Forelimb muscle (tissue), 1 donor: Measurements from ENCODE around the gene NRL. TPM values are rescaled to one million over a fixed set of nuclear protein-coding genes. Genes with fewer than 3 reads are reported as not detected.
A peak's percentile ranks its signal among the peaks of the same experiment; 100 is the strongest.

ENCODE experiments used
- DNase-seq: peaks from one replicate; pipeline ENCODE4 v3.0.0-alpha.2; 2013; ENCODE audit warnings: low read depth
- polyA plus RNA-seq: library from polyadenylated mRNA; unstranded; fragments of 120-200 nt; gene quantifications from one replicate; pipeline ENCODE4 v1.2.1, GENCODE V29; 2013; ENCODE audit not compliant: insufficient read length

NRL gene
- polyA plus RNA-seq, 1 donor, result 1.8 TPM

DNA sequence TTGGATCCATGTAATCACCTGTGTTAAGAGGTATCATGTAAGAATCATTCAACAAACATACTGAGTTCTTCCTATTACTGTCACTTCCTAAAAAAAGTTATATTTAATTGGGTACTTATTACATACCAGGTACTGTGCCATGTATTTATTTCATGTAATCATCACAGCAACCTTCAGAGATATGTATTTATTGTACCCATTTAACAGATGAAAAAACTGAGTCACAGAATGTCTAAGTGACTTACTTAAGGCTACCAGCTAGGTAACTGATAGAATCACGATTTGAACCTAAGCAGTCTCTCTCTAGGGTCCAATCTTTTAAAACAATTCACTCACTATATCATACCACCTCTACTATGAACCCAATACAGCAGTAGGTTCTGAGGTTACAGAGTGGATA is 29.7 kb upstream of the NRL start:
- DNase-seq, result no peak

DNA sequence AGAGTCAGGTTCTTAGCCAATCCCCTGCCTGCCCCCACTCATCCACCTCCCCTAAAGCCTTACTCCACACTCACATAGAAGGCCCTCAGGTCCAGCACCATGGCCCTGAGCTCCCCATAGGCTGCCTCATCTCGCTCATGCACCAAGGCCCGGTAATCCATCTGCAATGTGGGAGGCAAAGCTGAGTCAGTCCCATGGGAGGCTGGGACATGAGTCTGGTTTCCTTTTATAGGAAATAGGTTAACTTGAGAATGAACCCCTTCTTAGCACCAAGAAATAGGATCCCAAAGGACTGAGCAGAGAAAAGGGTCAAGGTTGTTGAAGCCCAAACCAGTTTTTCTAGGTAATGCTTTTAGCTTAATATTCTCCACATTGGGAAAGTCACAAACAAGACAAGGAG is 28.8 kb upstream of the NRL start:
- no peak for DNase-seq

DNA sequence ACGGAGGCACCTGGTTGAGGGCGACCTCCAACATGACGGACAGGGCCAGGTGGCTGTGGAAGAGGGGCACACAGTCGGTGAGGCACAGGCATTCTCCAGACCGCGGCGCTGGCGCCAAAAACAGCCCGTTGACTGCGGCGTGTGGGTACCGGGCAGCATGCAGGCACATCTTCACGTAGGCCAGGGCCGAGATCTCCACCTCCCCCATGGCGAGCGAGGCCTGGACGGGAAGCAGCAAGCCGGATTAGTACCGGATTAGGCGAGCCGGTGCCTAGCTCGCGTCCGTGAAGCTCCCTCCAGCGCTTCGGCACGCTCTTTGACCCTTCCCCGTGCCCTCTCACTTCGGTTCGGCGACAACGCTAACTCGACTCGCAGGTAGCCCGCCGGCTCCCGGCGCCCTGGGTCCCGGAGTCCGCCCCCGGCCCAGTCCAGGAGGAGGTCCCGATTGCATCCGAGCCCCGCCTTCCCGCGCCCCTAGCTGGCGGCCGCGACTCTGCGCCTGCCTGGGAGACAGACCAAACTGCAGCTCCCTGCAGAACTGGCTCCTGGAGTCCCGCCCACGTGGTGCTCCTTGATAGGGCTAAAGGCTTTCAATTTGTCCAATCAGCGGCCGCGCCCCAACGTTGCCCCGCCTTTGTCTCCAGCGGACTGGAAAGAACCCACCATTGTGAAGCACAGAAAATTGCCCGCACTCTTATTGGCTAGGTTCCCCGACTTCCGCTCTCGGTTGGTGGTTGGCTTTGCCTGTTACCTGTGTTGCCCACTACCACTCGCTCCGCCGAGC is 26.5 kb upstream of the NRL start, which contains the start of gene EMC9:
Gene EMC9, minus strand, starts transcription at position 495 of the 784 bp plus-strand sequence. Its CDS starts 287 bp downstream, at position 208.
- peak; percentile 97 for DNase-seq

DNA sequence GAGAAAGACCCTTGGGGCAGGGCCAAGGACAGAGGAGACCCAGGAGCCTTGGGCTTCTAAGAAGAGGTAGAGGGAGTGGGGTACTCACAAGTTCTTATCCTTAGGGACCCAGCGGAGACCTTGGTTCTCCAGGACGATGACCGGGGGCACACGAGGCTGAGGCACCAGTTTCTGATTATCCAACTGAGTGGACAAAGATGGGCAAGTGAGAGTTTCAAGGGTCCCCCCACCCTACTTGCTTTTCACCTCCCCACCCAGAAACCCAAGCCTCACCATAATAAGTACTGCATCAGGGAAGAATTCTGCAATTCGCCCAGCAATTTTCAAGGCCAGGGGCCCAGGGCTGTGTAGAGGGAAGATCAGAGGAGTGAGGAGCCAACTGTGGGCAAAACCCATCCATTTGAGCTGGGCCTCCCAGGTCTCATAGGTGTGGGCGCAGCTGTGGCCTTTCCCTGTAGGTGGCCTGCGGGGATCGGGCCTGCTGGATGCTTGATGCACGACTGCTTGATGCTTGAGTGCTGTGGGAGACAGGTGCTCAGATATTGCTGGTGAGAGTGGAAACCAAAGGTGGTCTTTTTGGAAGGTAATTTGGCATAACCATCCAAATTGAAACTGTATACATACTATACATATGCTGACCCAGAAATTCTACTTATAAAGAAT is 24.7 kb upstream of the NRL start:
- DNase-seq, result no peak

DNA sequence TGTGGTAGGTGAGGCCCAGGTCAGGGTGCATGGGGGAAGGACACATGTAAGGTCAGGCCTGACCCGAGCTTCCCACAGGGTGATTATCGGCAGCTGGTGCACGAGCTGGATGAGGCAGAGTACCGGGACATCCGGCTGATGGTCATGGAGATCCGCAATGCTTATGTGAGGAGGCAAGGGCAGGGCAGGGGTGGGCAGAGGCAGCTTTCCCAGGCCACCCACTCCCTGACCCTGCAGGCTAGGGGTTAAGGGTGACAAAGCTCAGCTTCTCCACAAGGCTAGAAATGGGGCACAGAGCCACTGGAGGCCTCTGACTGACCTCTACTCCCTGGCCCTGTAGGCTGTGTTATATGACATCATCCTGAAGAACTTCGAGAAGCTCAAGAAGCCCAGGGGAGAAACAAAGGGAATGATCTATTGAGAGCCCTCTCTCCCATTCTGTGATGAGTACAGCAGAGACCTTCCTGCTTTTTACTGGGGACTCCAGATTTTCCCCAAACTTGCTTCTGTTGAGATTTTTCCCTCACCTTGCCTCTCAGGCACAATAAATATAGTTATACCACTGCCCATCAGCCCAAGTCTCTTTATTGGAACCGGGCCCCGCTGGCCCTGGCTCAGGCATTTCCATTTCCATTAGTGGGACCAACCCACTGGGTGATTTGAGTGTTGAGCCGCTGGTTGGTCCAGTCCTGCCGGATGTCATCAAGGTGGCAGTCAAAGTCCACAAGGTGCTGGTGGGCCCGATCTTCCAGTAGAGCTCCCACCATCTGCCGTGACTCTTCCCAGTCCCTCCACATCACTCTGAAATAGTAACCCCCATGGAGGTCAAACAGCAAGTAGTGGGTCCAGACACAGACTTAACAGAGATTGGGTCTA is 23.9 kb upstream of the NRL start:
- DNase-seq, result no peak

DNA sequence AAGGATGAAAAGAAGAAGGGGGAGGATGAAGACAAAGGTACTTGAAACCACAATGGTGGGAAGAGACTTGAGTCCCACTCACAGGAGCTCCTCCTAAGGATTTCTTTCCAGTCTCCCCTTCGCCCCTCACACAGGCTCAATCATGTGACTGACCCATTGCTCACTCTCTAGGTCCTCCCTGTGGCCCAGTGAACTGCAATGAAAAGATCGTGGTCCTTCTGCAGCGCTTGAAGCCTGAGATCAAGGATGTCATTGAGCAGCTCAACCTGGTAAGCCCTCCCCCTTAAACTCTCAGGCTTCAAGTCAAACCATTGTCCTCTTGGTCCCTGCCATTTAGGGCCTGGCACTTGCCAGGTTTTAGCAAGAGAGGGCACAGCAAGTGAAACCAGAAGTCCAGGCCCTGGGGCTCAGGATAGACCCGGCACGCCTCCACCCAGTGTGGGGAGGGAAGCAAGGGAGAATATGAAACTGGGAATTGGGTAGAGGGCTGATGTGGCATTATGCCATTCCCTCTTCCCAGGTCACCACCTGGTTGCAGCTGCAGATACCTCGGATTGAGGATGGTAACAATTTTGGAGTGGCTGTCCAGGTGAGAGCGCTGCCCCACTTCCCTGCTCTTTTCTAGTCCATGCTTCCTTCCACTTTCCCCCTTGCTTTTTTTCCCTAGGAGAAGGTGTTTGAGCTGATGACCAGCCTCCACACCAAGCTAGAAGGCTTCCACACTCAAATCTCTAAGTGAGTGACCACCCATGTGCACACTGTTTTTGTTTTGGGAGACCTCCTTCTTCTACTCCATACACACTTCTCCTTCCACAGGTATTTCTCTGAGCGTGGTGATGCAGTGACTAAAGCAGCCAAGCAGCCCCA is 23.0 kb upstream of the NRL start:
- DNase-seq, result no peak

DNA sequence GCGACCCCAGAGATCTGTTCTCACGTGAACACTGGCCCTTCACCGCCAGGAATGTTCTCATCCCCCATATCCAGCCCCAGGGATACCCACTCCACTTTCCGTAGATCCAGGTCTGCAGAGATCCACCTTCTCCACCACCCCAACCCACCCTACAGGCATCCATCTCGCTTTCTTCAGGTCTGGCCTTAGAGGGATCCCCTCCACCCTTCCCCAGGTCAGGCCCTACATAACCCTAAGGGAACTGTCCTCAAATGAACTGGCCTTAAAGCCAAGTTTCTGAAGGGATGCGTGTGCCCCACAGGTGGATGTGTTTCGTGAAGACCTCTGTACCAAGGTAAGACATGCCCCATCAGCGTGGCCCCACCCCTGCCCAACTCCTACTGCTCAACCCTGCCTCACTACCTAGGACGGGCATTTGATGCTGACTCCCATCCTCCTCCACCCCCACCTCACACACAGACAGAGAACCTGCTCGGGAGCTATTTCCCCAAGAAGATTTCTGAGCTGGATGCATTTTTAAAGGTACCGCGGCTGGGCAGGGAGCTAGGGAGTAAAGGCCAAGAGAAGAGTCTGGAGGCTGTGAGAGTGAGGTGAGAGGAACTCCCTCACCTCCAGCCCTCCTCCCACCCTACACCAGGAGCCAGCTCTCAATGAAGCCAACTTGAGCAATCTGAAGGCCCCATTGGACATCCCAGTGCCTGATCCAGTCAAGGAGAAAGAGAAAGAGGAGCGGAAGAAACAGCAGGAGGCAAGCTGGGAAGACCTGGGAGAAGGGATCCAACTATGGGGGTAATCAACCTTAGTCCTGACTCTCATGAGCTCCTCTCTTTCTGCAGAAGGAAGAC is 22.2 kb upstream of the NRL start:
- DNase-seq, result no peak

DNA sequence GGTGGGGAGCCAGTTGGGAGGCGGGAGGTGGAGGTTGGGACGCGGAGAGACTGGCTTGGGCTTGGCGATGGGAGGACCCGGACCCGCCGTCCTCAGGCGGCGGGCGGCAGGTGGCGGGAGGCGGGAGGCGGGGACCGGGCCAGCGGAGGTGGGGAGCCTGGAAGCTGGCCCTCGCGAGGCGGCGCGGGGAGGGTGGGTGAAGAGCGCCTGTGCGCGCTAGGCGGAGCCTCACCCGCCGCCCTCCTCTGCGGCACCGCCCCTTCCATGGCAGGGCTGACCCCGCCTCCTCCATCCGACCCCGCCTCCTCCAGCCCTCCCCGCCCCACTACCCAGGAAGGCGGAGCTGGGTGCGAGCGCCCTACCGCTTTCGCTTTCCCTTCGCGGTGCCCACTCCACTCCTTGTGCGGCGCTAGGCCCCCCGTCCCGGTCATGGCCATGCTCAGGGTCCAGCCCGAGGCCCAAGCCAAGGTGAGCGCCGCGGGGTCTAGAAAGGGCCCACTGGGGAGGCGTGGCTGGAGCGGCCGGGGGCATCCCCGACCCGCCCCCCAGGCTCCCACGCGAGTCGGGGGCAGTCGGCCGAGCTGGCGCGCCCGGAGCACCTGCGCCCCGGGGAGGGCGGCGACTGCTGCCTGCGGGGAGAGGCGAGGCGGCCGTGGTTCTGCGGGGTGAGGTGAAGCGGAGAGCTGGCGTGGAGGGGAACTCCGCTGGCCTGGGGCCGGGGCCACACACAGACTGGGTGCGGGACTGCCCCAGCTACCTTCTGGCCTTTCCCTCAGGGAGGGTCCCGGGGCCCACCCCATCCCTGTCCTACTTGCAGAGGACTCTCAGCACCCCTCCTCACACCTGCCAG is 21.3 kb upstream of the NRL start, which contains the start of gene PSME1:
Gene PSME1, plus strand, starts transcription at position 361 of the 850 bp plus-strand sequence. Its CDS starts 69 bp downstream, at position 430.
- DNase-seq, result peak; percentile 43

DNA sequence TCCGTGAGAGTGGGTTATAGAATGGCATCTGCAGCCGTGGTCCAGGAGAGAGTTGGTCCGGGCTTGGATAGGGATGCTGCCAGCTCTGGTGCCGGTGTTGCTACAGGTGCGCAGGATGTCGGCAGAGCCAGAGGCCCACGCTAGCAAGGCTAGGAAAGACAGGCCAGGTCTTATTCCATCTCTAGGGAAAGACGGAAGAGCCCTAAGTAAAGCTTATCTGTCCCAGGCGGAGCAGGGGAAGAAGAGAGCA is 20.8 kb upstream of the NRL start:
- no peak for DNase-seq

DNA sequence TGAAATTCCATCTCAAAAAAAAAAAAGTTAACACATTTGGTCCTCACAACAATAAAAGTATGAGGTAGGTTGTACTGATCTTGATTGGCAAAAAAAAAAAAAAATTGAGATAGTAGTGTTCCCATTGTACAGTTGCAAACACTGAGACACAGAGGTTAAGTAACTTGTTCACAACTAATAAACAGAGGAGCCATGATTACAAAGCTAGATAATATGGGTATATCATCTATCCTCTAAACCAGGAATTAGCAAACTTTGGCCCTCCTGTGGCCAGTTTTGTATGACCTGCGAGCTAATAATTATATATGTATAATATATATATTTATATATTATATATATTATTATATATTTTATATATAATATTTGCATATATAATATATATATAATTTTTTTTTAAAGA is 19.0 kb upstream of the NRL start:
- no peak for DNase-seq

DNA sequence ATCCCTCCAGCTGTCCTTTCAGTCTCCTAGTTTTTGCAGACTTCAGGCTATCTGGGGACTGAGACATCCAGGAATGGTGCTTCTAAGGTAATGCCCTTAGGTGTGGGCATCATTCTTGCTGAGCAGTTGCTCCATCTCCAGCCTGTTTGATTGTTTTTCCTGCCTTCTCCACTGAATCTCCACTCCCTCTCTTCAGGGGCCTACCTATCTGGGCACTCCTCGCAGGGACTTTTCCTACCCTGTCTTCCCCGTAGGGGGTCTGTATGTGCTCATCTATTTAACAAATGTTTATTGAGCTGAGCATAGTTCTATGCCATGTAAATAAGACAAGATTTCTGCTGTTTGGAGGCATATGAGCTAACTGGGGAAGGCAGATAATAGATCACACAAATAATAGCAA is 18.2 kb upstream of the NRL start:
- no peak for DNase-seq

DNA sequence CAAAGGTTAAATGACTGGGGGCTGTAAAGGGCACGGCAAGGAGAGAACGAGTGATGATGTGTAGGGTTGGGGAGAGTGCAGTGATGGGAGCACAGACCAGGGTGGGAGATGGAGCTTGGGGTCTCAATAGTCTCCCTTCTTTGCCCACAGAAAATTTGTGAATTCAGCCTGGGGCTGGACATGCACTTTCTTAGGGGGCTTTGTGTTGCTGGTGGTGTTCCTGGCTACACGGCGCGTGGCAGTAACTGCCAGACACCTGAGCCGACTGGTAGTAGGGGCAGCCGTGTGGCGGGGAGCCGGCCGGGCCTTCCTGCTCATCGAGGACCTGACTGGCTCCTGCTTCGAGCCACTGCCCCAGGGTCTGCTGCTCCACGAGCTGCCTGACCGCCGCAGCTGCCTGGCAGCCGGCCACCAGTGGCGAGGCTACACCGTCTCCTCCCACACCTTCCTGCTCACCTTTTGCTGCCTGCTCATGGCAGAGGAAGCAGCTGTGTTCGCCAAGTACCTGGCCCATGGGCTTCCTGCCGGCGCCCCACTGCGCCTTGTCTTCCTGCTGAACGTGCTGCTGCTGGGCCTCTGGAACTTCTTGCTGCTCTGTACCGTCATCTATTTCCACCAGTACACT is 17.4 kb upstream of the NRL start:
- no peak for DNase-seq

DNA sequence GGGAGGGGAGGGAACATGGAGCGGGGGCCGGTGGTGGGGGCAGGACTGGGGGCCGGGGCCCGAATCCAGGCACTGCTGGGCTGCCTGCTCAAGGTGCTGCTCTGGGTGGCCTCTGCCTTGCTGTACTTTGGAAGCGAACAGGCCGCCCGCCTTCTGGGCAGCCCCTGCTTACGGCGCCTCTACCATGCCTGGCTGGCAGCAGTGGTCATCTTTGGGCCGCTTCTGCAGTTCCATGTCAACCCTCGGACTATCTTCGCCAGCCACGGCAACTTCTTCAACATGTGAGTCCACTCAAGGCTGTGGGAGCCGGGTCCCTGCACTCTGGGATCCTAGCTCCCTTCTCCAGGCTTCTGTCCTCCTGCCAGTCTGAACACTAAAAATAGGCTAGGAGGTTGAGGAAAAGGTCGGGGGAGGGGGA is 16.8 kb upstream of the NRL start:
- no peak for DNase-seq

DNA sequence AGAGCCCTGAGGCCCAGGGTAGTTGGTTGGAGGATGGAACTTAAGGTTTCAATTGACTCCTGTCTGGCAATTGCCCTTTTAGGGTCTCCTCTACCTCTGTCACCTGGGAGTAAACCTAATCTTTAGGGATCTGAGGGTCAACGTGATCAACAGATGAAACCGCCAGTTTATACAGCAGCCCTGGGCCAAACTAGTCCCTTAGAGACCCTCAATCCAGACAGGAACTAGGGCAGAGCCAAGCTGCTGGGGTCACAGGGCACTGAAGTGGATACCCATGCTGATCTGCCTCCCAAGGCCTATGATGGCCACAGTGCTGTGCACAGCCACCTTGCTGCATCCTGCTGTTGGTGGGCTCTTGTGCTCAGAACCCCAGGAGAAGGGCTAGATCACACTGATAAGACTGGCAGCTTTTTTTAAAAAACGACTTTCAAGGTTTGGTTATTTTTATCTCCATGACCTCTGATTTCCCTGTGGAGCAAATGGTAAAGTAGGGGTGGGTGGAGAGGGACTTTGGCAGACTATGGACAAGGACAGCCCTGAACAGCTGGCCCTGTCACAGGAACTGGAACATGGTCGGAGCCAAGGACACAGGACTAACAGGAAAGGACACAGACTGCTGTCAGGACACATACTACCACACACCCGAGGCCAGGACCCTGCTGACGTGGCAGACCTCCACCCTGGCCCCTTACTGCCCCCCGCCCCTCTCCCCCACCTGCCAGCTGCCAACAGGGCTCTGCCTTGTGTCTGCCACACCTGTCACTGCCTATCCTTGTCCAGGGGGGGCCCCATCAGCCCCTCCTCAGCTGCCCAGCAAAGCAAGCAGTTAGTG is 16.2 kb upstream of the NRL start:
- peak; percentile 32 for DNase-seq

DNA sequence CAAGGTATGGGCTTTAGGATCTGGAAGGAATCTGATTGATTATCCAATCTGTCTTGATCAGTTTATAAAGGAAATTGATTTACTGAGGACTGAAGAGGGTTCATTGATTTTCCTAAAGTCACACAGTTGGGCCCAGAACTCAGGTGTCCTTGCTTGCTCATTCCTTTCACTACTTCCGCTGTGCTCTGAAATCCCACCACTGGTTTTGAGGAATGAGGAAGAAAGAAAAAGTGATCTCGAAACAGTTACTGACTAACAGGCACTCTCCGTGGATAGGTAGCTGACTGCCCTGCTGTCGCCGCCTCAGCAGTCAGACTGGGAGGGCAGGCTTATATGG is 15.6 kb upstream of the NRL start, which contains the start of gene FITM1:
Gene FITM1, plus strand, starts transcription at position 280 of the 337 bp plus-strand sequence. CDS start 905 bp downstream, outside the sequence.
- DNase-seq, result no peak

DNA sequence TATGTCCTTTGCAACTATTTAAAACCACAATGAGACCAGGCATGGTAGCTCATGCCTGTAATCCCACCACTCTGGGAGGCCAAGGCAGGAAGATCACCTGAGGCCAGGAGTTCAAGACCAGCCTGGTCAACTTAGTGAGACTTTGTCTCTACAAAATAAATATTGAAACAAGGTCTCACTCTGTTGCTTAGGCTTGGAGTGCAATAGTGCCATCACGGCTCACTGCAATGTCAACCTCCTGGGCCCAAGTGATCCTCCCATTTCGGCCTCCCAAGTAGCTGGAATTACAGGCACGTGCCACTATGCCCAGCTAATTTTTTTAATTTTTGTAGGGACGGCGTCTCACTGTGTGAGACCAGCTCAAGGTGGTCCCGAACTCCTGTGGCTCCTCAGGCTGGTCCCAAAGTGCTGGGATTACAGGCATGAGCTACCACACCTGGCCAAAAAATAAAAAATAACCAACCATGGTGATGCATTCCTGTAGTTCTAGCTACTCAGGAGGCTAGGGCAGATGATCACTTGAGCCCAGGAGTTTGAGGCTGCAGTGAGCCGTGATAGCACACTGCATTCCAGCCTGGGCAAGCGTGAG is 14.8 kb upstream of the NRL start:
- DNase-seq, result no peak

DNA sequence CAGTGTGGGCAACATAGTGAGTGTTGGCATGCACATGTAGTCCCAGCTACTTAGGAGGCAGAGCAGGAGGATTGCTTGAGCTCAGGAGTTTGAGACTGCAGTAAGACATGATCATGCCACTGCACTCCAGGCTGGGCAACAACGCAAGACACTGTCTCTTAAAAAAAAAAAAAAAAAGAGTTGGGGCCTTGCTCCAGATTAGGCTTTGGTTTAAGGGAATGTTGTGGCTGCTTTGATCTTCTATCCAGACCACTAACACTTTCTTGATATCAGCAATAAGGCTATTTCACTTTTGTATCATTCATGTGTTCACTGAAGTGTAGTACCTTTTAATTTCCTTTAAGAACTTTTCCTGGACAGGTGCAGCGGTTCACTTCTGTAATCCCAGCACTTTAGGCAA is 12.9 kb upstream of the NRL start:
- DNase-seq, result no peak

DNA sequence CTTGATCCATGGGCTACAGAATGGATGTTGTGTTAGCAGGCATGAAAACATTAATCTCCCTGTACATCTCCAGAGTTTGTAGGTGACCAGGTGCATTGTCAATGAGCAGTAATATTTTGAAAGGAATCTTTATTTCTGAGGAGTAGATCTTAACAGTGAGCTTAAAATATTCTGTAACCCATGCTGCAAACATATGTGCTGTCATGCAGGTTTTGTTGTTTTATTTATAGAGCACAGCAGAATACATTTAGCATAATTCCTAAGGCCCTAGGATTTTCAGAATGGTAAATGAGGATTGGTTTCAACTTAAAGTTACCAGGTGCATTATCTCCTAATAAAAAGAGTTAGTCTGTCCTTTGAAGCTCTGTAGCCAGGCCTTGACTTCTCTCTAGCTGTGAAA is 12.2 kb upstream of the NRL start:
- DNase-seq, result no peak
